Measurements from ENCODE around the gene BHMT.

DNA sequence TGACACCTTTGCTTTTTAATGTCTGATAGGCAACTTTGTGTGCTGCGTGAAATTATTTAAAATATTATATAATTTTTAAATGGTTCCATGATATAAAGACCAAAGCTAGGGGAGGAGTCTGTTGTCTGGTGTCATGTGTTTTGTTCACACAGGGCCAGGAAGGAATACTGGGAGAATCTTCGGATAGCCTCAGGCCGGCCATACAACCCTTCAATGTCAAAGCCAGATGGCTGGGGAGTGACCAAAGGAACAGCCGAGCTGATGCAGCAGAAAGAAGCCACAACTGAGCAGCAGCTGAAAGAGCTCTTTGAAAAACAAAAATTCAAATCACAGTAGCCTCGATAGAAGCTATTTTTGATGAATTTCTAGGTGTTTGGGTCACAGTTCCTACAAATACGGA lies 19.2 kb downstream of the BHMT start:
- TF ChIP-seq SUZ12 (IDR thresholded peaks at IDR 0.05): no peak
- no peak for TF ChIP-seq SP1 (IDR thresholded peaks at IDR 0.05)

All from HEK293T (cell line).